ENCODE measurements around the gene MGAT1.

DNA sequence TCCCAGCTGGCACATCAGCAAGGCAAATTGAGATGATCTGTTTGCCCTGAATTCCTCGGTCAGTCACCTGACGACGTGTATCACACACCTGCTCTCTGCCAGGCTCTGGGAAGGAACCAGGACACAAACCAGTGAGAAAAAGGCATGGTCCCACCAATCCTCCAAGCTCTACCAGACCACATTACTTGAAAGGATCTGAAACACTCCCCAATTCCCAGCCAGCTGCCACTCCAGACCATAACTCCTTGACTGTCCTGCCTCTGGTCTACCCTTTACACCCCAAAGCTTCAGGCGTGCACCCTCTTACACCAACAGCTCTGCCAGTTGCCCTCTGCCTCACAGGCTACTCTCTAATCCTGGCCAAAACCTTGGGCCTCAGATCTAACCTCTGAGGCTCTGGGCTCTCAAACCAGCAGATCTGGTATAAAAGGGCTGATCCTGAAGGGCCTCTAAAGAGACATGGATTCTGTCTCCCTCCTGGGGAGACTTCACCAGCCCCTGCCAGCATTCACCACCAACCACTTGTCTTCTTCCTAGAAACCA, 6.8 kb downstream of the MGAT1 start:
- TF ChIP-seq POLR2A (IDR thresholded peaks at IDR 0.05; ENCODE audit: low read depth, low read length) (no peak), POLR2AphosphoS5 (IDR thresholded peaks at IDR 0.05; ENCODE audit: low read depth, low read length) (no peak)

All from GM12892 (cell line).